ENCODE data around the gene CALML6. TPM values are rescaled to one million over a fixed set of nuclear protein-coding genes. Genes with fewer than 3 reads are reported as not detected.

CALML6 gene
- total RNA-seq, 2 experiments from 2014 or later, result 0.47 to 0.69 TPM

- Mint-ChIP-seq H3K36me3 (ENCODE audit: low read depth) (peaks cover 26% of the 10 kb centered on the region), H3K27ac (peak overlapping the region; percentile 90), H3K9me3 (no peaks in the 10 kb centered on the region), H3K27me3 (no peaks in the 10 kb centered on the region), H3K4me3 (peak overlapping the region; percentile 92), H3K4me1 (ENCODE audit: low read depth) (peaks cover 55% of the 10 kb centered on the region)
- Histone ChIP-seq H3K27me3 (ENCODE audit: control insufficient read depth in 1 of 2, insufficient read depth in 2 of 2, low read length in 2 of 2) (no peaks in the 10 kb centered on the region), H3K27ac (ENCODE audit: low read depth in 1 of 2, low read length in 2 of 2) (peak overlapping the region; percentile 67 to 84), H3K4me1 (ENCODE audit: insufficient read depth, low read length) (peaks cover 75% of the 10 kb centered on the region), H3K9me3 (ENCODE audit: control insufficient read depth in 1 of 2, insufficient read depth in 1 of 2, low read length in 2 of 2) (no peaks in the 10 kb centered on the region), H3K36me3 (ENCODE audit: insufficient read depth, low read length) (no peaks in the 10 kb centered on the region), H3K4me3 (ENCODE audit: low read length) (peak overlapping the region; percentile 66)
- DNase-seq (peak in 8 of 14 experiments; percentile 15 to 73 (median 39)), ATAC-seq (ENCODE audit: poor library complexity) (peak; percentile 6)
- no peak for TF ChIP-seq CTCF (IDR thresholded peaks at IDR 0.05)
- ChIA-PET CTCF (interaction anchor here (0.7 kb wide), 1 partner anchor 31 kb away, joined by 4 read pairs; no protein-coding TSS in a partner anchor), POLR2A (interaction anchor here (0.6 to 1.5 kb wide), 2 partner anchors 54 to 110 kb away, joined by 3 to 4 read pairs; no protein-coding TSS in a partner anchor)
- intact Hi-C loops (cut with DNase I, micrococcal nuclease), result loop anchor here (2.0 to 5.0 kb wide), 2 partner anchors 48 to 111 kb away; partner anchors contain the start of gene NADK (in 1 of the 2)
These were observed 25.1 kb upstream of the CALML6 start for GRCh38 chr1:1889847-1890505.

- CTCF ChIA-PET, result interaction anchor here (1.5 kb wide), 1 partner anchor 18 kb away, joined by 7 read pairs; no protein-coding TSS in a partner anchor
- Mint-ChIP-seq H3K4me3 (peak within 1 kb of the TSS; percentile 92), H3K27ac (peak within 1 kb of the TSS; percentile 98), H3K9me3 (no peaks in the 10 kb centered on the region), H3K27me3 (no peaks in the 10 kb centered on the region), H3K36me3 (ENCODE audit: low read depth) (peaks cover 26% of the 10 kb centered on the region), H3K4me1 (ENCODE audit: low read depth) (peaks cover 59% of the 10 kb centered on the region)
- peak within 1 kb of the TSS; percentile 77 for H3K4me3 ChIP-seq (ENCODE audit: low read length)
- no peak for TF ChIP-seq CTCF (IDR thresholded peaks at IDR 0.05)
- peak within 1 kb of the TSS; percentile 82 to 84 for H3K27ac ChIP-seq (ENCODE audit: low read depth in 1 of 2, low read length in 2 of 2)
- H3K27me3 ChIP-seq (ENCODE audit: control insufficient read depth in 1 of 2, insufficient read depth in 2 of 2, low read length in 2 of 2), result no peaks in the 10 kb centered on the region
- peaks cover 77% of the 10 kb centered on the region for H3K4me1 ChIP-seq (ENCODE audit: insufficient read depth, low read length)
- no peaks in the 10 kb centered on the region for H3K9me3 ChIP-seq (ENCODE audit: control insufficient read depth in 1 of 2, insufficient read depth in 1 of 2, low read length in 2 of 2)
- DNase-seq, result peak; percentile 73 to 97 (median 86)
- POLR2A ChIA-PET, result interaction anchor here (1.5 kb wide), 2 partner anchors 15 to 111 kb away, joined by 5 to 12 read pairs; no protein-coding TSS in a partner anchor
- intact Hi-C loops (cut with DNase I, micrococcal nuclease), result loop anchor here in 1 of 2 experiments (1.0 to 2.0 kb wide), 2 partner anchors 19 to 112 kb away; partner anchors contain the start of gene NADK
- H3K36me3 ChIP-seq (ENCODE audit: insufficient read depth, low read length), result no peaks in the 10 kb centered on the region
- peak; percentile 67 for ATAC-seq (ENCODE audit: poor library complexity)
These were observed 24.3 kb upstream of the CALML6 start, which contains the start of gene GNB1 for GRCh38 chr1:1890506-1891348. GNB1 (minus strand) TSS chr1:1891087; CDS start chr1:1825453, 65,634 bp downstream.

Data from CD4-positive, alpha-beta T cell (primary cell).